HCT116 (cell line): ENCODE measurements around the gene ATXN1. TPM values are rescaled to one million over a fixed set of nuclear protein-coding genes. Genes with fewer than 3 reads are reported as not detected.

Experiments used
- ATAC-seq: fragments of 200-7000 bp; cut with Tn5 transposase; 2 replicates; pipeline ENCODE4 v1.9.1; 2020; ENCODE audit warnings: mild to moderate bottlenecking, moderate library complexity
- BruUV-seq: library from RNA; stranded (reverse); fragments of 400-500 nt; replicated peaks from 2 replicates; lab custom pipeline; 2021; lab: Mats Ljungman, UMichigan
- CTCF ChIA-PET: fragments of 300-600 bp; sonication (Branson Sonifier 250); formaldehyde crosslinking; loops from one replicate; lab custom pipeline; 2021; ENCODE audit warnings: antibody characterized with exemption; lab: Charles Lee
- POLR2A ChIA-PET: fragments of 300-600, 350-600 bp; sonication (Branson Sonifier 250); formaldehyde crosslinking; loops from one replicate; lab custom pipeline; 2021; ENCODE audit warnings: antibody characterized with exemption; lab: Charles Lee
- RAD21 ChIA-PET, 2 experiments: fragments of 300-600 bp; sonication (Branson Sonifier 250); formaldehyde crosslinking; loops; one replicate each; lab custom pipeline; 2023; ENCODE audit warnings: low total read pairs in 2 of 2; ENCODE audit not compliant: uncharacterized antibody in 2 of 2, unreplicated experiment in 2 of 2, low non-redundant PET in 1 of 2; lab: Charles Lee
- DNase-seq: peaks from one replicate; pipeline ENCODE4 v3.0.0-alpha.2; 2010; ENCODE audit warnings: low read depth, low spot score
- H2AFZ ChIP-seq: fragments of 200-600 bp; shearing (Covaris generic), sonication (generic); 2 replicates; pipeline ENCODE4 v1.6.1; 2017; ENCODE audit warnings: low read depth, mixed run types, mixed read lengths, antibody characterized with exemption, low read length; ENCODE audit not compliant: poor library complexity, severe bottlenecking
- H3K27ac ChIP-seq: 2 replicates; pipeline ENCODE4 v1.5.1; 2012; ENCODE audit warnings: low read depth, low read length
- H3K27me3 ChIP-seq: fragments of 200-600 bp; sonication (generic); 2 replicates; pipeline ENCODE4 v1.6.1; 2016; ENCODE audit warnings: mixed run types, low read length, mixed read lengths; ENCODE audit not compliant: insufficient read depth
- H3K36me3 ChIP-seq, 2 experiments: fragments of 200-500 bp in 1 of 2; fragments of 200-600 bp in 1 of 2; sonication (Bioruptor generic) in 1 of 2; sonication (generic) in 1 of 2; 2 replicates each; pipeline versions ENCODE4 v1.5.1 to v1.6.1; 2014 to 2016; ENCODE audit warnings: low read length in 2 of 2, inconsistent platforms in 1 of 2, mixed read lengths in 1 of 2, mixed run types in 1 of 2; ENCODE audit not compliant: insufficient read depth in 2 of 2, control insufficient read depth in 1 of 2
- H3K4me1 ChIP-seq, 2 experiments: fragments of 200-600 bp in 1 of 2; sonication (generic) in 1 of 2; 2 replicates each; pipeline versions ENCODE4 v1.5.1 to v1.6.1; 2012 to 2017; ENCODE audit warnings: low read length in 2 of 2, inconsistent platforms in 1 of 2, mild to moderate bottlenecking in 1 of 2, mixed read lengths in 1 of 2, mixed run types in 1 of 2, moderate library complexity in 1 of 2; ENCODE audit not compliant: insufficient read depth in 2 of 2, control insufficient read depth in 1 of 2
- H3K4me2 ChIP-seq: fragments of 200-600 bp; sonication (generic); 2 replicates; pipeline ENCODE4 v1.6.1; 2017; ENCODE audit warnings: mixed run types, low read length, mixed read lengths
- H3K4me3 ChIP-seq, 2 experiments: fragments of 200-600 bp in 1 of 2; sonication (generic) in 1 of 2; replicated peaks in 1 of 2; 2 replicates each; pipeline ENCODE4 v1.5.1; 2011 to 2016; ENCODE audit warnings: low read length in 2 of 2, control low read depth in 1 of 2, low read depth in 1 of 2, mild to moderate bottlenecking in 1 of 2, mixed read lengths in 1 of 2, mixed run types in 1 of 2
- H3K79me2 ChIP-seq: fragments of 200-600 bp; sonication (generic); 2 replicates; pipeline ENCODE4 v1.6.1; 2017; ENCODE audit warnings: mild to moderate bottlenecking, mixed run types, low read length, moderate library complexity, mixed read lengths; ENCODE audit not compliant: insufficient read depth
- H3K9ac ChIP-seq: fragments of 200-600 bp; sonication (generic); 2 replicates; pipeline ENCODE4 v1.6.1; 2016; ENCODE audit warnings: low read length, mixed read lengths
- H3K9me2 ChIP-seq: fragments of 200-600 bp; sonication (generic), shearing (Covaris generic); 2 replicates; pipeline ENCODE4 v1.6.1; 2017; ENCODE audit warnings: mixed run types, mild to moderate bottlenecking, moderate library complexity; ENCODE audit not compliant: insufficient read depth
- H3K9me3 ChIP-seq, 2 experiments: fragments of 200-500 bp in 1 of 2; fragments of 200-600 bp in 1 of 2; sonication (Bioruptor generic) in 1 of 2; sonication (generic) in 1 of 2; 2 replicates each; pipeline ENCODE4 v1.6.1; 2014 to 2017; ENCODE audit warnings: low read length in 2 of 2, mixed read lengths in 2 of 2, inconsistent platforms in 1 of 2, low read depth in 1 of 2, mild to moderate bottlenecking in 1 of 2, mixed run types in 1 of 2, moderate library complexity in 1 of 2; ENCODE audit not compliant: control insufficient read depth in 1 of 2, insufficient read depth in 1 of 2
- H4K20me1 ChIP-seq: fragments of 200-600 bp; sonication (generic), shearing (Covaris generic); 2 replicates; pipeline ENCODE4 v1.6.1; 2017; ENCODE audit warnings: mixed run types, mild to moderate bottlenecking, moderate library complexity; ENCODE audit not compliant: insufficient read depth
- CBX3 ChIP-seq: IDR thresholded peaks from 2 replicates; pipeline ENCODE4 v1.6.1; 2012; ENCODE audit warnings: low read depth
- CEBPB ChIP-seq: IDR thresholded peaks from 2 replicates; pipeline ENCODE4 v1.6.1; 2012; ENCODE audit warnings: low read depth
- EGR1 ChIP-seq: IDR thresholded peaks from 2 replicates; pipeline ENCODE4 v1.6.1; 2012; ENCODE audit warnings: low read depth
- ELF1 ChIP-seq: IDR thresholded peaks from 2 replicates; pipeline ENCODE4 v1.6.1; 2012; ENCODE audit warnings: low read depth, borderline replicate concordance
- JUND ChIP-seq: IDR thresholded peaks from 2 replicates; pipeline ENCODE4 v1.6.1; 2012
- MAX ChIP-seq: IDR thresholded peaks from 2 replicates; pipeline ENCODE4 v1.6.1; 2012
- POLR2AphosphoS5 ChIP-seq: IDR thresholded peaks from 2 replicates; pipeline ENCODE4 v1.6.1; 2011; ENCODE audit warnings: mild to moderate bottlenecking, low read depth, low read length, moderate library complexity
- RAD21 ChIP-seq: IDR thresholded peaks from 2 replicates; pipeline ENCODE4 v1.6.1; 2012; ENCODE audit warnings: low read depth, mild to moderate bottlenecking
- REST ChIP-seq: IDR thresholded peaks from 2 replicates; pipeline ENCODE4 v1.6.1; 2012; ENCODE audit warnings: low read depth
- SIN3A ChIP-seq: IDR thresholded peaks from 2 replicates; pipeline ENCODE4 v1.6.1; 2012; ENCODE audit warnings: low read depth
- TCF7L2 ChIP-seq: IDR thresholded peaks from 2 replicates; pipeline ENCODE4 v1.7.0; 2011; ENCODE audit warnings: borderline replicate concordance, inconsistent platforms; ENCODE audit not compliant: insufficient read depth, insufficient read length; ENCODE audit errors: extremely low read depth
- YY1 ChIP-seq: IDR thresholded peaks from 2 replicates; pipeline ENCODE4 v1.6.1; 2011; ENCODE audit warnings: low read length, low read depth, moderate library complexity, mild to moderate bottlenecking; ENCODE audit not compliant: insufficient replicate concordance; ENCODE audit errors: extremely low read depth
- ZBTB33 ChIP-seq: IDR thresholded peaks from 2 replicates; pipeline ENCODE4 v1.6.1; 2011; ENCODE audit warnings: mild to moderate bottlenecking, low read length, moderate library complexity; ENCODE audit not compliant: insufficient replicate concordance; ENCODE audit errors: extremely low read depth
- ZFX ChIP-seq: fragments of 450-650 bp; IDR thresholded peaks from 2 replicates; pipeline ENCODE4 v1.6.1; 2017
- ZNF274 ChIP-seq: fragments of 200-500 bp; sonication (Bioruptor generic); IDR thresholded peaks from 2 replicates; pipeline ENCODE4 v1.6.1; 2014; ENCODE audit warnings: mild to moderate bottlenecking, low read depth, low read length, inconsistent platforms
- intact Hi-C: fragments of 100-400 bp; cut with micrococcal nuclease; formaldehyde crosslinking; loops from 2 replicates; pipeline ENCODE4 v1.10.0; 2022
- total RNA-seq: library from RNA; stranded (reverse); gene quantifications from one replicate; pipeline ENCODE4 v1.2.1, GENCODE V29; 2021; ENCODE audit not compliant: unreplicated experiment

The ATXN1 gene
- total RNA-seq, 1 experiment from 2014 or later = 21.0 TPM

GRCh38 chr6:16758163-16758975, 2.9 kb downstream of the ATXN1 start (continued):
- TF ChIP-seq REST = no peak

- H3K79me2 ChIP-seq = peaks cover 4% of the 10 kb centered on the region; the same call in 1 of the 2 replicates
- ATAC-seq (no peak), DNase-seq (no peak)
- intact Hi-C loops = no loop called here
- H3K27me3 ChIP-seq = no peaks in the 10 kb centered on the region
- no TSS peak for BruUV-seq
- no peak overlapping the region for H2AFZ ChIP-seq
- no peaks in the 10 kb centered on the region for H3K36me3 ChIP-seq
- H3K9me3 ChIP-seq = no peaks in the 10 kb centered on the region
- H3K4me1 ChIP-seq = peaks cover 14 to 31% of the 10 kb centered on the region in 2 experiments
- H3K4me3 ChIP-seq = no peak overlapping the region
- ChIA-PET CTCF (no interaction called here), POLR2A (interaction anchor here (1.2 to 1.3 kb wide), 2 partner anchors 44 to 246 kb away, joined by 3 to 5 read pairs; no protein-coding TSS in a partner anchor), RAD21 (no interaction called here)
- no peak for TF ChIP-seq CEBPB
- TF ChIP-seq RAD21 = no peak
- TF ChIP-seq TCF7L2 = no peak
- TF ChIP-seq JUND = no peak
- TF ChIP-seq ELF1 = no peak
- no peak for TF ChIP-seq MAX
- TF ChIP-seq POLR2AphosphoS5 = no peak
- TF ChIP-seq ZBTB33 = no peak
- no peak for TF ChIP-seq EGR1
- TF ChIP-seq ZFX = no peak
- no peak for TF ChIP-seq YY1
- no peak for TF ChIP-seq SIN3A
- TF ChIP-seq CBX3 = no peak
- no peak for TF ChIP-seq ZNF274
- H3K9me2 ChIP-seq = no peaks in the 10 kb centered on the region
- H3K4me2 ChIP-seq = no peak overlapping the region
- no peak overlapping the region for H3K27ac ChIP-seq
- H3K9ac ChIP-seq = no peak overlapping the region
- H4K20me1 ChIP-seq = 0 out of 2 replicates have a peak, but pooled peaks cover 4% of the 10 kb centered on the region
Observed at GRCh38 chr6:16757332-16757731, 3.9 kb downstream of the ATXN1 start.
